PC-9 (cell line): ENCODE measurements around the gene TBCB. TPM values are rescaled to one million over a fixed set of nuclear protein-coding genes. Genes with fewer than 3 reads are reported as not detected.

Experiments used
- BruUV-seq: library from RNA; stranded (reverse); fragments of 400-500 nt; replicated peaks from 2 replicates; lab custom pipeline; 2021; lab: Mats Ljungman, UMichigan
- CTCF ChIA-PET: fragments of 300-600 bp; sonication (Branson Sonifier 250); formaldehyde crosslinking; loops from one replicate; lab custom pipeline; 2022; ENCODE audit warnings: antibody characterized with exemption; lab: Charles Lee
- POLR2A ChIA-PET: fragments of 300-600 bp; sonication (Branson Sonifier 250); formaldehyde crosslinking; loops from one replicate; lab custom pipeline; 2022; ENCODE audit warnings: antibody characterized with exemption; ENCODE audit not compliant: unreplicated experiment; lab: Charles Lee
- DNase-seq, 2 experiments: peaks; one replicate each; pipeline versions ENCODE4 v3.0.0 to v3.0.0-alpha.2; 2015 to 2022; ENCODE audit warnings: mixed read lengths in 1 of 2
- H2AFZ ChIP-seq: fragments of 200-600 bp; sonication (generic); 2 replicates; pipeline ENCODE4 v1.8.1; 2017; ENCODE audit warnings: antibody characterized with exemption
- H3F3A ChIP-seq: fragments of 200-600 bp; sonication (generic); 2 replicates; pipeline ENCODE4 v1.8.1; 2017; ENCODE audit warnings: antibody characterized with exemption, mild to moderate bottlenecking, low read depth; ENCODE audit not compliant: insufficient read depth
- H3K27ac ChIP-seq: fragments of 200-600 bp; sonication (generic); 2 replicates; pipeline ENCODE4 v1.6.1; 2016; ENCODE audit warnings: mixed run types
- H3K27me3 ChIP-seq: fragments of 200-600 bp; sonication (generic); 2 replicates; pipeline ENCODE4 v1.6.1; 2016; ENCODE audit warnings: low read depth, mixed run types; ENCODE audit not compliant: insufficient read depth
- H3K36me3 ChIP-seq: fragments of 200-600 bp; sonication (generic); 2 replicates; pipeline ENCODE4 v1.6.1; 2016; ENCODE audit warnings: low read depth, mixed run types
- H3K4me1 ChIP-seq: fragments of 200-600 bp; sonication (generic); replicated peaks from 2 replicates; pipeline ENCODE4 v1.6.1; 2016; ENCODE audit warnings: mixed run types; ENCODE audit not compliant: insufficient read depth
- H3K4me2 ChIP-seq: fragments of 200-600 bp; sonication (generic); 2 replicates; pipeline ENCODE4 v1.6.1; 2017; ENCODE audit warnings: mixed run types
- H3K4me3 ChIP-seq: fragments of 200-600 bp; sonication (generic); 2 replicates; pipeline ENCODE4 v1.6.1; 2016; ENCODE audit warnings: mixed run types
- H3K79me2 ChIP-seq: fragments of 200-600 bp; sonication (generic); 2 replicates; pipeline ENCODE4 v1.6.1; 2017; ENCODE audit warnings: low read depth, mixed run types
- H3K9me2 ChIP-seq: fragments of 200-600 bp; sonication (generic); 2 replicates; pipeline ENCODE4 v1.8.1; 2017; ENCODE audit warnings: mild to moderate bottlenecking; ENCODE audit not compliant: insufficient read depth
- H3K9me3 ChIP-seq: fragments of 200-600 bp; sonication (generic); 2 replicates; pipeline ENCODE4 v1.8.1; 2016; ENCODE audit warnings: low read depth; ENCODE audit not compliant: insufficient read depth
- H4K20me1 ChIP-seq: fragments of 200-600 bp; sonication (generic); 2 replicates; pipeline ENCODE4 v1.8.1; 2017; ENCODE audit not compliant: insufficient read depth
- EZH2 ChIP-seq: fragments of 200-600 bp; sonication (generic); IDR thresholded peaks from 2 replicates; pipeline ENCODE4 v1.8.0; 2017; ENCODE audit warnings: antibody characterized with exemption, low read depth
- intact Hi-C: fragments of 100-400 bp; cut with micrococcal nuclease; formaldehyde crosslinking; loops from one replicate; pipeline ENCODE4 v1.10.0; 2022; ENCODE audit not compliant: unreplicated experiment
- total RNA-seq: library from RNA; stranded (reverse); gene quantifications from 2 replicates; pipeline ENCODE4 v1.2.3, GENCODE V29; 2021
- TF ChIP-seq, protein P1 (sequence below): fragments of 200-600 bp; sonication (generic); conservative IDR thresholded peaks from 2 replicates; pipeline ENCODE4 v1.6.1; 2017; ENCODE audit warnings: mixed run types, antibody characterized with exemption, mild to moderate bottlenecking, moderate library complexity

Gene TBCB
- total RNA-seq, 1 experiment from 2014 or later = 126 TPM

DNA sequence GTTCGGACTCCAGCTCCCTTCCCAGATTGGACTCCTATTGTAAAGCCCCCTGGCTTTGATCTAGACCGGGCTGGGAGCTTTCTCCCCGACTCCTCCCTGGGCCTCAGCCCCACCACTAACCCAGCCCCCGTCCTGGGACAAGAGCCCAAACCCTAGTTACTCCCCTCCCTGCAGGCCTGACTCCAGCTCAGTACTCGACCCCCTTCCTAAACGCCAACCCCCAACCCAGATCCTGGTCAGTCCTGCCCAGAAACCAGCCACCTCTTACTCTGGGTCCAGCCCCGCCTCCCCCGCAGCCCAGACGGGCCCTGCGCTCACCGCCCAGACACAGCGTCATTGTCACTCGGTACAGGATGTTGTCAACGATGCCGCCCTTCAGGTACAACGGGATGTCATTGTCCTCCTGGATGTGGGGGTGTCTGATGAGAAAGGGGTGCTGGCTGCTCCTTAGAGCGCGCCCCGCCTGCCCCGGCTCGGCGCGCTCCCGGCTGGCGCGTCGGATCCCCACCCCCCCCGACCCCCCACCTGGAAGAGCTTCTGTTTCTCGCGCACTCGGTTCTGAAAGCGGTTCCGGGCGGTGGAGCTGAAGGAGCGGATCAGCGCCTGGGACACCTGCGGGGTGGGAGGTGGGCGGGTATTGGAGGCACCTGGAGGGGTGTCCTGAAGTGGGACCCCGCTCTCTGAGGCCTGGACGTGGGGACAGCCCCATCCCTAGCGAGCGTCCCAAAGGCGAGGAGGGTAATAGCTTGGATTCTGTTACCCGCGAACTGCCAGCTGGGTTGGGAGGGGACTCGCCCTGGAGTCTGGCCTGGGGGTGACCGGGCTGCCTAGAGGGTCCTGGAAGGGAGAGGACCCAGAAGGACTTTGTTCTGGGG lies 36.1 kb downstream of the TBCB start:
- Histone ChIP-seq H3K4me2 (no peak overlapping the region), H3K79me2 (no peaks in the 10 kb centered on the region), H3K9me2 (no peaks in the 10 kb centered on the region), H4K20me1 (peaks cover 4% of the 10 kb centered on the region), H3K27me3 (no peaks in the 10 kb centered on the region), H3K36me3 (peaks cover 10% of the 10 kb centered on the region; the same call in 1 of the 2 replicates), H2AFZ (no peak overlapping the region), H3K4me1 (no peaks in the 10 kb centered on the region), H3K27ac (no peak overlapping the region), H3K9me3 (no peaks in the 10 kb centered on the region), H3F3A (peaks cover 16% of the 10 kb centered on the region; the same call in 1 of the 2 replicates), H3K4me3 (no peak overlapping the region)
- BruUV-seq = no TSS peak
- CTCF ChIA-PET = no interaction called here
- TF ChIP-seq, protein P1, sequence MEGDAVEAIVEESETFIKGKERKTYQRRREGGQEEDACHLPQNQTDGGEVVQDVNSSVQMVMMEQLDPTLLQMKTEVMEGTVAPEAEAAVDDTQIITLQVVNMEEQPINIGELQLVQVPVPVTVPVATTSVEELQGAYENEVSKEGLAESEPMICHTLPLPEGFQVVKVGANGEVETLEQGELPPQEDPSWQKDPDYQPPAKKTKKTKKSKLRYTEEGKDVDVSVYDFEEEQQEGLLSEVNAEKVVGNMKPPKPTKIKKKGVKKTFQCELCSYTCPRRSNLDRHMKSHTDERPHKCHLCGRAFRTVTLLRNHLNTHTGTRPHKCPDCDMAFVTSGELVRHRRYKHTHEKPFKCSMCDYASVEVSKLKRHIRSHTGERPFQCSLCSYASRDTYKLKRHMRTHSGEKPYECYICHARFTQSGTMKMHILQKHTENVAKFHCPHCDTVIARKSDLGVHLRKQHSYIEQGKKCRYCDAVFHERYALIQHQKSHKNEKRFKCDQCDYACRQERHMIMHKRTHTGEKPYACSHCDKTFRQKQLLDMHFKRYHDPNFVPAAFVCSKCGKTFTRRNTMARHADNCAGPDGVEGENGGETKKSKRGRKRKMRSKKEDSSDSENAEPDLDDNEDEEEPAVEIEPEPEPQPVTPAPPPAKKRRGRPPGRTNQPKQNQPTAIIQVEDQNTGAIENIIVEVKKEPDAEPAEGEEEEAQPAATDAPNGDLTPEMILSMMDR = no peak
- no peak for TF ChIP-seq EZH2
- POLR2A ChIA-PET = no interaction called here
- intact Hi-C loops = no loop called here
- no peak for DNase-seq

DNA sequence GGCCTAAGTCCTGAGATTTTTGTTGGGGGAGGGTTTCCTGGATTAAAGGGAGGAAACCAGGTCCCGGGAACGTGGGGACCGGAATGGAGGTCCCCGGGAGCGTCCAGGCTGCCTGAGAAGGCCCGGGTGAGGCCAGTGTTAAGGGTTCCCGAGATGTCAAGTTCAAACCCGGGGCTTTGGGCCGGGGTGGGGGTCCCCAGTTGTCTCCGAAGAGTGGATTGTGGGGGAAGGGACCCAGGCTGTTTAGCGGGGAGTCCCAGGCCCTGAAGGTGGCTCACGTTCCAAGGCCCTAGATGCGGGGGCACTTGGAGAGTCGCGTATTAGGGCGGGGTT lies 36.7 kb downstream of the TBCB start:
- H3K36me3 ChIP-seq = peaks cover 4% of the 10 kb centered on the region; the same call in 1 of the 2 replicates
- ChIA-PET CTCF (no interaction called here), POLR2A (no interaction called here)
- peaks cover 10% of the 10 kb centered on the region; the same call in 1 of the 2 replicates for H3F3A ChIP-seq
- H2AFZ ChIP-seq = no peak overlapping the region
- H3K27ac ChIP-seq = no peak overlapping the region
- no peak overlapping the region for H3K4me3 ChIP-seq
- no TSS peak for BruUV-seq
- no peaks in the 10 kb centered on the region for H3K27me3 ChIP-seq
- no peaks in the 10 kb centered on the region for H3K4me1 ChIP-seq
- intact Hi-C loops = no loop called here
- H3K9me2 ChIP-seq = no peaks in the 10 kb centered on the region
- peaks cover 4% of the 10 kb centered on the region for H4K20me1 ChIP-seq
- DNase-seq = no peak
- no peaks in the 10 kb centered on the region for H3K79me2 ChIP-seq
- TF ChIP-seq EZH2 = no peak
- TF ChIP-seq, protein P1 = no peak
- H3K9me3 ChIP-seq = no peaks in the 10 kb centered on the region
- H3K4me2 ChIP-seq = no peak overlapping the region

DNA sequence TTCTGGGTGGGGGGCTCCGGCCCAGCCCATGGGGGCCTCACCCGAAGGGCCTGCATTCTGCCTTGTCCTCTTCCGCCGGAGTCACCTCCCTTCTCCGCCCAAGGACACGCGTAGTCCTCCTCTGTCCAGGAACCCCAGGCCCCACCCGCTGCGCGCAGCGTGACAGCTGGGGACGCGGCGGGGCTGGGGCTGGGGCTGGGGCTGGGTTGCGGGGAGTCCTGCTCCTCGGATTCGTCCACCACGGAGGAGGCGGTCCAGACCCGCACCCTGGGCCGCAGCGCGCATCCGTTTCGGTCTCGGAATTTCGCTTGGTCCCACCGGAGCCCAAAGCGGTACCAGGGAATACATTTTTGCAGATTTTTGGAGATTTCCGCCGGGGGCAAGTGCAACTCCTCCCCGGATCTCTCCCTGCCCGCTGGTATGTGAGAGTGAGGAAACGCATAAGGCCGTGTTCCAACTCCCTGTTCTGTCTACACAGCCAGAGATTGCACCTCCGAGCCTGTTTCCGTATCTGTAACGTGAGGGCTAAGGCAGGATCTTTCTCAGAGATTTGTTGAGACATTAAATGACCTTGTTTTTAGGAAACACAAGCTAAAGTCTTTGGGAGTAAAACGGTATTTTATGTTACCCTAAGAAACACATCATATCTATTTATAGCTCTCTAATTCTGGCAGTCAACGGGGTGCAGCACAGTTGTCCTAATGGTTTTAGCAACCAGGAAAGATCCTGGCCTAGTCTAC lies 37.3 kb downstream of the TBCB start, which contains the start of gene COX7A1:
Gene COX7A1, minus strand, starts transcription at position 96 of the 740 bp plus-strand sequence. Its CDS starts 40 bp downstream, at position 56.
- no TSS peak for BruUV-seq
- no peaks in the 10 kb centered on the region; the same call in 1 of the 2 replicates for H3K36me3 ChIP-seq
- no peaks in the 10 kb centered on the region for H3K79me2 ChIP-seq
- no peaks in the 10 kb centered on the region for H3K4me1 ChIP-seq
- H3K4me2 ChIP-seq = no peak within 1 kb of the TSS
- no peak within 1 kb of the TSS for H2AFZ ChIP-seq
- H3K9me3 ChIP-seq = no peaks in the 10 kb centered on the region
- DNase-seq = no peak
- no peak within 1 kb of the TSS for H3K27ac ChIP-seq
- no peaks in the 10 kb centered on the region for H3K27me3 ChIP-seq
- H4K20me1 ChIP-seq = peaks cover 4% of the 10 kb centered on the region
- POLR2A ChIA-PET = no interaction called here
- intact Hi-C loops = no loop called here
- H3K9me2 ChIP-seq = no peaks in the 10 kb centered on the region
- H3K4me3 ChIP-seq = no peak within 1 kb of the TSS
- 0 out of 2 replicates have a peak, but pooled peaks cover 5% of the 10 kb centered on the region for H3F3A ChIP-seq
- CTCF ChIA-PET = no interaction called here
- TF ChIP-seq EZH2 = no peak
- TF ChIP-seq, protein P1 = no peak
